Colon (tissue), 2 donors: ENCODE results near the gene HNRNPA0.

ENCODE experiments used
- FAIRE-seq: peaks from 2 replicates; lab custom pipeline; 2012; peaks lifted over from hg19 to GRCh38; lab: Jason Lieb, UNC
- donor health status: control.
- donor health status: control.

HNRNPA0 gene

DNA sequence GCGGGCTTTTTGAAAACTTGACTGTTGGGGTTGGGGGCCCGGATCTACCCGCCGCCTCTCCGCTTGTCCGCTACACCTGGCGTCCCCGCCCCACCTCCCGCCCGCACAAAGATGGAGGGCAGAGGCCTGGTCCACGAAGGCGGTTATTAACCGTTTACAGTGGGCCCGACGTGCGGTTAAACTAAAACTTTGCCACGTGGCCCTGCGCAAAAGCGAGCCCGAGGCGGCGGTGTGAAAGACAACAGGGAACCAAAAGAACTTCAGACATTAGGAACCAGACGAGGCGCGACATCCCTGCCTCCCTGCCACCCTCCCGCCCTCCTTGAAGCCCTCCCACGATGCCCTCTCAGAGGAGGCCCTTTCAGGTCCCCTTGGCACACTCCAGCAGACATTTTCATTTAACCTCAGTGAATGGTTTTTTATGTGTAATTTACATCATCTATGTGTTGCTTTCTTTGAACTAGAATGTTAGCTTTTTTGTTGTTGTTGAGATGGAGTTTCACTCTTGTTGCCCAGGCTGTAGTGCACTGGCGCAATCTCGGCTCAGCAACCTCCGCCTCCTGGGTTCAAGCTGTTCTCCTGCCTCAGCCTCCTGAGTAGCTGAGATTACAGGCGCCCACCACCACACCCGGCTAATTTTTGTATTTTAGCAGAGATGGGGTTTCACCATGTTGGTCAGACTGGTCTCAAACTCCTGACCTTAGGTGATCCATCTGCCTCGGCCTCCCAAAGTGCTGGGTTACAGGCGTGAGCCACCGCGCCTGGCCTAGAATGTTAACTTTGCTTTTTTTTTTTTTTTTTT is 999 bp upstream of the HNRNPA0 start:
- no peak for FAIRE-seq

DNA sequence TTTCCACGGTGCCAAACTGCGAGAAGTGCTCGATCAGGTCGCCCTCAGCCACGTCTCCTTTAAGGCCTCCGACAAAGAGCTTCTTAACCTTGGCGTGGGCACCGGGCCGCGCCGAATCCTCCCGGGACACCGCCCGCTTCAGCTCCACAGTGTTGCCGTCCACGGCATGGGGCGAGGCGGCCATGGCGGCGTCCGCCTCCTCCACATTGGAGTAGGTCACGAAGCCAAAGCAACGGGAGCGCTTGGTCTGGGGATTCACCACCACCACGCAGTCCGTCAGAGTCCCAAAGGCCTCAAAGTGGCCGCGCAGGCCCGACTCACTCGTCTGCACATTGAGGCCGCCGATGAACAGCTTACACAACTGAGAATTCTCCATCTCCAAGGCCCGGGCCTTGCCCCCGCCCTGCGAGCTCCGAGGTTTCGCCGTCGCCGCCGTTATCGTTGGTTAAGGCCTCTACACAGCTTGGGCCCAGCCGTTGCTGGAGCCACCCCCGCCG is 424 bp downstream of the HNRNPA0 start:
- no peak for FAIRE-seq

DNA sequence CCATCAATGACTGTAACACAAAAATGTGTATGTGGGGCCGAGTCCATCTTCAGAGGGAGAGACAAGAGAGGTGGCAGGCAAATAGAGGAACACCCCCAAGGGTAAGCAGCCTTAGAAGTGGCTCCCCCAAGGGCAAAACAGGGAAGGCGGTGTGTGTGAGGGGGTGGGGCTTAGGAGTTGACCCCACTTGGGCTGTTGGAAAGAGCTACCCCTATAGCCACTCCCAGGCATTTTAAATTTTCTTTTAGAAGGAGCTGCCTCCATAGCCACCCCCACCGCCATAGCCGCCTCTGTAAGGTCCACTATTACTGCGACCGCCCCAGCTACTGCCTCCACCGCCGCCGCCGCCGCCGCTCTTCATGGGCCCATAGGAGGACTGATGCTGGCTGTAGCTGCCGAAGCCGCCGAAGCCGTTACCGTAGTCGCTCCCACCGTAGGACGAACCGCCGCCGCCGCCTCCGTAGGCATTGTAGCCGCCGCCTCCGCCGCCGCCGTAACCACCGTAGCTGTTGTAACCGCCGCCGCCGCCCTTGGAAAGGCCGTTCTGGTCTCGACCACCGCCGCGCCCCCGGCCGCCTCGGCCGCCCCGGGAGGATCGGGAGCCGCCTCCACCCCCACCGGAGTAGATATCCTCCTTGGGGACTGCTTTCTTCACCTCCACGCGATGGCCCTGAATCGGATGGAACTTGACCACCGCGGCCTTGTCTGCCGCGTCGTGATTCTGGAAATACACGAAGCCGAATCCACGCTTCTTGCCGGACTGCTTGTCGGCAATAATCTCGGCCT is 1.1 kb downstream of the HNRNPA0 start:
- no peak for FAIRE-seq

DNA sequence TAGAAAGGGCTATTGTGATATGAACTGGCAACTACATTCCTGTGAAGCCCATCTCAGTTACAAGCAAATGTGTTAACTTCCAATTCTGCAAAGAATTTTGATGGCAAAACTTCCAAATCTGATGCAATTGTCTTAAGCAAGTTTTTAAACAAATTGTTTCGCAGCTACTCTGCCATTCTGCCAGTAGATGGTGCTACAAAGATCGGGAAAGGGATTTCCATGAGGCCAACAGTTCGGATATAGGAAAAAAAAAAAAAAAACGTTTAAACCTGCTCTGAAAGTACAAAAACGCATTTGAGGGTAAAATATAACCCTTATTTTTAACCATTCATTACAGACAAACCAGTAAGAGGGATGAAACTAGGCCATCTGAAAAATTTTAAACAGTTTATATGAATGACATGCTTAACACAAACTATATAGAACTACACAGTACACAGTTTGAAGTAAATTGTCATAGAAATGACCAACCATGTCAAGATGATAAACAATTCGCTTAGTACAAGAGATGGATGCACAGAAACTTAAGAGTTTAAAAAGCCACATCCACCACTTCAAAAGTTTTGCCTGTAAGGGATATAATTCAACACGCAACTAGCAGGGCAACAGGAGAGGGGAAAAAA is 2.2 kb downstream of the HNRNPA0 start:
- FAIRE-seq, result peak; percentile 38

DNA sequence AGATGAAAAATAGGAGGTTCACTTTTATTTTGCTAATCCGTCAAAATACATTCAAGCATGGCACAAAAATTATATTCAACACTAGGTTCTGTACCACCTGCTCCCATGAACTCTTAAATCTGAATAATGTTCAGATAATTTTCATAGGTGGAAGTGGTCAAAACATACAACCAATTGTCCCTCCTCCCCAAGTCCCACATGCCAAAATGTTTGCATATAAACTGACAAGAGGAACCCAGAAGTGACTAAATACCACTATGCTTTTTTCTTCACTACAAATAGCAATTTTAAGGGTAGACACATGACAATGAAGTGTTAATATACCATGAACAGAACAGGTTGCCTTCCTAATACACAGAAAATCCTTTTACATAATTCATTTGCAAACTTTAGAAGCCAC is 3.7 kb downstream of the HNRNPA0 start:
- FAIRE-seq, result no peak

DNA sequence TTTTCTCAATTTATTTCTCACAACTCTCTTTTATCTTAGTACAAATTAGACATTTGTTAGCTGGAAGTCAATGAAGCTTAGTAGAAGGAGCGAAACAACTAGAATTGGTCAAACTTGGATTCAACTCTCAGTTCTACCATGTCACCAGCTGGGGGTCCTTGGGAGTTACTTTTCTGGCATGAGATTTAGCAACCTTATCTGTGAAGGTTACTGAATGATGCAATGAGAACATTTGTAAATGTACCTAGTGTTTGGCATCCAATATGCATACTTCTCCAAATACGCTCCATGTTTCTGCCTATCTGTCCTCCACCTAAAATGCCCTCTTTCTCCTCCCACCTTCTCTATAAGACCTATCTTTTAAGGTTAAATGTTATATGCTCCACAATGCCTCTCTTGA is 6.3 kb downstream of the HNRNPA0 start:
- FAIRE-seq, result no peak

GRCh38 chr5:137743031-137743640 is 11.0 kb downstream of the HNRNPA0 start:
- FAIRE-seq, result no peak

GRCh38 chr5:137741718-137742117 is 12.4 kb downstream of the HNRNPA0 start:
- no peak for FAIRE-seq

GRCh38 chr5:137739737-137740136 is 14.4 kb downstream of the HNRNPA0 start:
- no peak for FAIRE-seq

DNA sequence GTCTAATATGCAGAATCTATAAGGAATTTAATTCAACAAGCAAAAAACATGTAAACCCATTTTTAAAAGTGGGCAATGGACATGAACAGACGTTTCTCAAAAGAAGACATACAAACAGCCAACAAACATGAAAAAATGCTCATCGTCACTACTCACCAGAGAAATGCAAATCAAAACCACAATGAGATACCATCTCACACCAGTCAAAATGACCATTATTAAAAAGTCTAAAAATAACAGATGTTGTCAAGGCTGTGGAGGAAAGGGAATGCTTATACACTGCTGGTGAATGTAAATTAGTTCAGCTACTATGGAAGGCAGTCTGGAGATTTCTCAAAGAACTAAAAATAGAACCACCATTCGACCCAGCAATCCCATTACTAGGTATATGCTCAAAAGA is 15.2 kb downstream of the HNRNPA0 start:
- no peak for FAIRE-seq

GRCh38 chr5:137737349-137738131 is 16.6 kb downstream of the HNRNPA0 start:
- FAIRE-seq, result no peak

DNA sequence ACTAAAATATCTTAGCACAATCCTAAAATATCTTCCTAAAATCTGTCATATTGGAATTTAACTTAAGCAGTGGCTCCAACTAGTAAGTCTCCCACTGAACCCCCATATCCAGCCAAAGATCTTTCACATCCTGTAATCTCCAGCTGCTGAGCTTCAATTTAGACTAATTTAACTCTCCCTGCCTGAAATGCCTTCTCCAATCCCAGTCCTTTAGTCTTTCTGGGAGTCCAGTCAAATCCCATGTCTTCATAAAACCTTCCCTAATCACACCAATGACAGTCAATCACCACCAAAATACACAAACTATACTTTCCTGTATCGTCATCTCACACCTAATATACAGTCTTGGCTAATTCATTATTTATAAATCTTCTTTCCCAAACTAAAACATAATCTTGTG is 17.7 kb downstream of the HNRNPA0 start:
- no peak for FAIRE-seq

DNA sequence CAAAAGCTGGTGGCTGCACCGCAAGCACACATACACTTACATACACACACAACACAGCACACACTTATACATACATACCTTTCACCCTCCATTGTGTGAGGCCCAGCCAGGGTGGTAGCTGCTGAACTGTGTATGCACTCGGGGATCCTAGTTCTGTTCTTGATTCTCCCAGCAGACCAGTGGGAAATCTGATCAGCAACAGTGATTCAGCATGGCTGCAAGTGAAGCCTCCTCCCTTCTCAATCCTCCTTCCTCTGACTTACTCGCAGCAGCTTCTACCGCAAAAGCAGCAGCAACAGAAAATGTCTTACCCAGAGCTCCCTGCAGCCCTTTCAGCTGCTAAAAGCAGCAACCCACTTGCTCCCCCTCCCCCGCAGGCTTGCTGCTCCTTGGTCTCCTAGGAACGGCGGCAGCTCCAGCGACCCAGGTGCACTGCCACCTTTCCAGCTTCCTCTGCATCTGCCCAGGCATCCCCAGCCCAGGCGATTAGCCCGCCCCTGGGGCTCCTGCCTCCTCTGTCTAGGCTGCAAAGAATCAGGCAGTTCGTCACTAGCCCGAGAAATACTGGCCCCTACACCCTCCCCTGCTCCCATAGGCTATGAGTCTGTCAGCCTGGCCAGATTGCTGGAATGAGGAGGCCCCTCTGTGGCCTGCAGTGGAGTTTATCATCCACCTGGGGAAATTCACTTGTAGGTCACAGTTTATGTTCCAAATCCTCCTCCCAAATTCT is 18.4 kb downstream of the HNRNPA0 start, which contains the start of gene KLHL3:
Gene KLHL3, minus strand, starts transcription at position 535 of the 730 bp plus-strand sequence. Its CDS starts 443 bp downstream, at position 92.
- no peak for FAIRE-seq

- FAIRE-seq, result no peak
These were observed 19.1 kb downstream of the HNRNPA0 start for GRCh38 chr5:137734962-137735554.

- no peak for FAIRE-seq
These were observed 19.8 kb downstream of the HNRNPA0 start for GRCh38 chr5:137734331-137734730.

DNA sequence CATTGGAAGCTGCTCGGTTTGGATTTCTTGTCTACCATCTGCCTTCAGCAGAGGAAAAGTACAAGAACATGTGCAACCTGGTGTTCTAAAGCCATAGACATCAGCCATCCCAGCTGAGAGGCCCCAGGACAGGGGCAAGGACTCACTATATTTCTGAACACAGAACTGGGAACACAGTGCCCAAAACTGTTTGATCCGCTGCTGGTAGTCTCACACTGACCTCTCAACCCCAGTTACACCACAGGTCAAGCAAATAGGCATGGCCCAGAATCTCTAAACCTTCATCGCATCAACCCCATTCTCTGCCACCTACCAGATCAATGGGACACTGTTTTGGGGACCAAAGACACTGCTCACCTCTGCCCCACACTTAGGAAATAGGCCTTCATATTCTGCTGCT is 20.2 kb downstream of the HNRNPA0 start:
- FAIRE-seq, result no peak

DNA sequence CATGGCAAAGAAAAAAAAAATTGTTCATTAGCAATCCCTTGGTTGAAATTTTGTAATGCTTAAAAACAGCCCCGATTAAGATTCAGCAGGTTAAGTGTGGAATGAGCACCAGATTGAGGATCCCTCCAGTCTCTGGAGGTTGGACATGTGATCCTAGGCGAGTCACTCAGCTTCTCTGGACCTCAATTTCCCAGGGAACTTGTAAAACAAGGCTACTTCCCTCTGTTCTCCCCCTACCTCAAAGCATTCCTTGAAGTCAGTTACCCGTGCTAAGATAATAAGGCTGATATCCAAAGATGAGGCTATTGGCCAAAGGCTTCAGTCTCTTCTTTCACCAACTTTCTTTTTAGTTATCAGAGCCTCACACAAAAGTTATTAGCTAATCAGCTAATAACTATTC is 21.2 kb downstream of the HNRNPA0 start:
- no peak for FAIRE-seq

GRCh38 chr5:137731176-137731575 is 23.0 kb downstream of the HNRNPA0 start:
- FAIRE-seq, result no peak

GRCh38 chr5:137730336-137730735 is 23.8 kb downstream of the HNRNPA0 start:
- no peak for FAIRE-seq

- FAIRE-seq, result no peak
These were observed 26.1 kb downstream of the HNRNPA0 start for GRCh38 chr5:137728048-137728447.
